Measurements from ENCODE around the gene ARL8A. TPM values are rescaled to one million over a fixed set of nuclear protein-coding genes. Genes with fewer than 3 reads are reported as not detected.

ARL8A gene
- total RNA-seq, 1 experiment from 2014 or later, result 27.8 TPM

DNA sequence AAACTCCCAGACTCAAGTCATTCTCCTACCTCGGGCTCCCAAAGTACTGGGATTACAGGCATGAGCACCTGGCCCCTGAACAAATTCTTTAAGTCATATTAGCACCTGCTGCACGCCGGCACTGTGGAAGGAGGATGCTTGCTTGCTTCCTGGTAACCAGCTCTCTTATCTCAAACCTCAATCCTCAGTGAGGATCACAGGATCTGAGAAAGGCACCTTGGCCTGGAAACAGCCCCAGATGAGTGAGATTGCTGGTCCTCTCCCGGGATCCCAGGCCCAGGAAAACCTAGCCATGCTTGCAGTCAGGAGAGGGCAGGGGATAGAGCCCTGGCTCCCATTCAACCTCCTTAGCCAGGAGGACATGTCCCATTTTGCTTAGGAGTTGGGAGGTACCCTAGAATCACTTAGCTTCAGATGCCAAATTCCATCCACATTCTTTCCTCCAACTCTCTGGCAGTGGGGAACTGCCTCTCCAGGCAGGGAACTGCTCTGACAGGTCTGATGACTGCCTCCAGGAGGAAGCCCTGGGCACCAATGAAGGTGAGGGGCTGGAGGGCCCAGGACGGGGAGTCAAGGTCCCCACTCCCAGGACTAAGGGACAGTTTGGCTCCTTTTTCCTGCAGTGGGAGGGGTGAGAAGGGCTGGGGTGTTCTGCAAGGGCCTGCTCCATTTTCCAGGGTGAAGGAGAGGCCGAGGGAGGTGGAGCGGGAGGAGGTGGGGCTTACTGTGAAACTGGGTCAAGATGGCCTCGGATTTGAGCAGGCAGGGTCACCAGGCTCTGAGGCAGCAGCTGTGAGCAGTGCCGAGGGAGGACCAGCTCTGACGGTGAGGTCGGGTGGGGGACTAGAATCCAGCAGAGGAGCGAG, 12.3 kb downstream of the ARL8A start:
- H3K27ac Mint-ChIP-seq (ENCODE audit: unreplicated experiment), result peak overlapping the region; percentile 78
- ChIA-PET POLR2A (interaction anchor here (0.6 to 1.3 kb wide), 2 partner anchors 10 to 122 kb away, joined by 6 to 9 read pairs; partner anchors contain the start of gene ELF3), CTCF (interaction anchor here (0.5 to 1.4 kb wide), 8 partner anchors 10 to 236 kb away, joined by 3 to 10 read pairs (median 4); partner anchors contain the start of gene GPR37L1)
- Histone ChIP-seq H3K4me3 (ENCODE audit: low read depth, low read length) (no peak overlapping the region), H3K36me3 (ENCODE audit: control insufficient read depth, insufficient read depth, low read length) (peaks cover 3% of the 10 kb centered on the region; the same call in 1 of the 2 replicates), H3K9me3 (no peaks in the 10 kb centered on the region), H3K4me1 (peaks cover 21% of the 10 kb centered on the region), H3K27me3 (replicated peaks; ENCODE audit: control insufficient read depth, insufficient read depth, low read length) (no peaks in the 10 kb centered on the region)
- H3K36me3 Mint-ChIP-seq (ENCODE audit: insufficient read depth, unreplicated experiment), result peaks cover 17% of the 10 kb centered on the region
- TF ChIP-seq, protein P1, sequence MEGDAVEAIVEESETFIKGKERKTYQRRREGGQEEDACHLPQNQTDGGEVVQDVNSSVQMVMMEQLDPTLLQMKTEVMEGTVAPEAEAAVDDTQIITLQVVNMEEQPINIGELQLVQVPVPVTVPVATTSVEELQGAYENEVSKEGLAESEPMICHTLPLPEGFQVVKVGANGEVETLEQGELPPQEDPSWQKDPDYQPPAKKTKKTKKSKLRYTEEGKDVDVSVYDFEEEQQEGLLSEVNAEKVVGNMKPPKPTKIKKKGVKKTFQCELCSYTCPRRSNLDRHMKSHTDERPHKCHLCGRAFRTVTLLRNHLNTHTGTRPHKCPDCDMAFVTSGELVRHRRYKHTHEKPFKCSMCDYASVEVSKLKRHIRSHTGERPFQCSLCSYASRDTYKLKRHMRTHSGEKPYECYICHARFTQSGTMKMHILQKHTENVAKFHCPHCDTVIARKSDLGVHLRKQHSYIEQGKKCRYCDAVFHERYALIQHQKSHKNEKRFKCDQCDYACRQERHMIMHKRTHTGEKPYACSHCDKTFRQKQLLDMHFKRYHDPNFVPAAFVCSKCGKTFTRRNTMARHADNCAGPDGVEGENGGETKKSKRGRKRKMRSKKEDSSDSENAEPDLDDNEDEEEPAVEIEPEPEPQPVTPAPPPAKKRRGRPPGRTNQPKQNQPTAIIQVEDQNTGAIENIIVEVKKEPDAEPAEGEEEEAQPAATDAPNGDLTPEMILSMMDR (IDR thresholded peaks at IDR 0.05; ENCODE audit: insufficient read depth in 1 of 2, low read depth in 1 of 2, low read length in 1 of 2, severe bottlenecking in 1 of 2, unreplicated experiment in 1 of 2), result no peak
- BruUV-seq (replicated peaks), result no TSS peak
- H3K9me3 Mint-ChIP-seq (ENCODE audit: unreplicated experiment), result no peaks in the 10 kb centered on the region
- H3K4me3 Mint-ChIP-seq (ENCODE audit: unreplicated experiment), result no peak overlapping the region
- no peaks in the 10 kb centered on the region for H3K4me1 Mint-ChIP-seq (ENCODE audit: low read depth, unreplicated experiment)
- no peaks in the 10 kb centered on the region for H3K27me3 Mint-ChIP-seq (ENCODE audit: insufficient read depth, unreplicated experiment)
- DNase-seq, result peak; percentile 45 to 52
- intact Hi-C loops (cut with micrococcal nuclease; ENCODE audit: unreplicated experiment), result loop anchor here (1.0 kb wide), 1 partner anchor 10 kb away; the partner anchor contains the start of gene GPR37L1

DNA sequence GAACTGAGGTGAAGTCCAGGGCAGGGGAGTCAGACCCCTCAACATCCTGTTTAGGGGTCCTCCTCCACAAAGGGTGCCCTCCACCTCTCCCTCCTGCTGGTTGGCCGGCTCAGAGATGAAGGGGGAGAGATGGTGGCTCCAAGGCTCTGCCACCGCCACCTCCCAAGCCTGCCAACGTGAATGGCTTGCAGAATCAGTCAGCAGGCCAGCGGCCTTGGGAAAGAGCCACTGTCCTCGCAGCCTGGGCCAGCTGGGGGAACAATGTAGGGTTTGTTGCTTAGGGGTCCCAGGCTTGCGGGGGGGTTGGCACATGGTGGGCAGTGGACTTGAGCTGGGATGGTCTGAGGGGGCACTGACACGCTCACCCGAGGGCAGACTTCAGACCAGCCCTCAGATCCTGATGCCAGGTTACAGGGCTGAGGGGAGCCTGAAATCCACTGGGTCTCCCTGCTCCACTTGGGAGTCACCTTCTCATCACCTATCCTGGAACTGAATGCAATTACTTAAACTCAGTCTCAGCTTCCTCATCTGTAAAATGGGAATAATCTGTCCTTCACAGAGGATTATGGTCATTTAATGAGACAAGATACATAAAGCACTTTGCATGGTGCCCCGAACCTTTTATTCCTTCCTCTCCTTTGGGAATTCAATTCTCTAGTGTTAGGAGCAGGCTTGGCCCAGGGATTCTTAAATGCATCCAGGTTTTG, 13.6 kb downstream of the ARL8A start:
- no peaks in the 10 kb centered on the region for H3K9me3 ChIP-seq
- Mint-ChIP-seq H3K4me3 (ENCODE audit: unreplicated experiment) (no peak overlapping the region), H3K36me3 (ENCODE audit: insufficient read depth, unreplicated experiment) (peaks cover 17% of the 10 kb centered on the region), H3K27ac (ENCODE audit: unreplicated experiment) (no peak overlapping the region), H3K27me3 (ENCODE audit: insufficient read depth, unreplicated experiment) (no peaks in the 10 kb centered on the region), H3K9me3 (ENCODE audit: unreplicated experiment) (no peaks in the 10 kb centered on the region), H3K4me1 (ENCODE audit: low read depth, unreplicated experiment) (no peaks in the 10 kb centered on the region)
- no TSS peak for BruUV-seq (replicated peaks)
- peaks cover 3% of the 10 kb centered on the region; the same call in 1 of the 2 replicates for H3K36me3 ChIP-seq (ENCODE audit: control insufficient read depth, insufficient read depth, low read length)
- CTCF ChIA-PET, result interaction anchor here (0.8 to 1.3 kb wide), 2 partner anchors 128 to 131 kb away, joined by 3 read pairs; no protein-coding TSS in a partner anchor
- no peak for DNase-seq
- H3K4me3 ChIP-seq (ENCODE audit: low read depth, low read length), result no peak overlapping the region
- intact Hi-C loops (cut with micrococcal nuclease; ENCODE audit: unreplicated experiment), result no loop called here
- H3K4me1 ChIP-seq, result peaks cover 21% of the 10 kb centered on the region
- TF ChIP-seq, protein P1 (IDR thresholded peaks at IDR 0.05; ENCODE audit: insufficient read depth in 1 of 2, low read depth in 1 of 2, low read length in 1 of 2, severe bottlenecking in 1 of 2, unreplicated experiment in 1 of 2), result no peak
- POLR2A ChIA-PET, result interaction anchor here (0.7 kb wide), 1 partner anchor 121 kb away, joined by 4 read pairs; the partner anchor contains the start of gene ELF3
- no peaks in the 10 kb centered on the region for H3K27me3 ChIP-seq (replicated peaks; ENCODE audit: control insufficient read depth, insufficient read depth, low read length)

DNA sequence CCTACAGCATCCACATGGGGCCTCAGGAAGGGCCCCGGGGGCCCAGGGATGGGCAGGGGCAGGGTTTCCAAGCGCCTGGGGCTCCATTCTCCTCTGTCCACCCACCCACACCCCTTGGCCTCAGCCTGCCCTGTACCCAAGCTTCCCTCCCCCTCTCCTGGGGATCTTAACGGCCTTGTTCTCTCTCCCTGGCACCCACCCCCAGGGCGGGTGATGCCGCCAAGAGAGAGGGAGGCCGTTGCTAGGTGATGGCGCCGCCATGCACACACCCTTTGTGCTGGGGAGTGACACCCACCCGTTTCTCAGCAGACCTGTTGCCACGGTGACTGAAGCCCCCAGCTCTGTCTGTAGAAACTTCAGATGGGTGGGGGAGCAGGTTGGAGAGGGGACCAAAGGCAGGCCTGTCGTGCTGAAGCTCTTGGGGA, 14.2 kb downstream of the ARL8A start:
- TF ChIP-seq, protein P1 (IDR thresholded peaks at IDR 0.05; ENCODE audit: insufficient read depth in 1 of 2, low read depth in 1 of 2, low read length in 1 of 2, severe bottlenecking in 1 of 2, unreplicated experiment in 1 of 2), result no peak
- Histone ChIP-seq H3K4me1 (peaks cover 21% of the 10 kb centered on the region), H3K9me3 (no peaks in the 10 kb centered on the region), H3K27me3 (replicated peaks; ENCODE audit: control insufficient read depth, insufficient read depth, low read length) (no peaks in the 10 kb centered on the region), H3K36me3 (ENCODE audit: control insufficient read depth, insufficient read depth, low read length) (peaks cover 3% of the 10 kb centered on the region; the same call in 1 of the 2 replicates), H3K4me3 (ENCODE audit: low read depth, low read length) (no peak overlapping the region)
- no peak for DNase-seq
- POLR2A ChIA-PET, result interaction anchor here (0.7 kb wide), 1 partner anchor 120 kb away, joined by 4 read pairs; the partner anchor contains the start of gene ELF3
- Mint-ChIP-seq H3K27ac (ENCODE audit: unreplicated experiment) (no peak overlapping the region), H3K9me3 (ENCODE audit: unreplicated experiment) (no peaks in the 10 kb centered on the region), H3K27me3 (ENCODE audit: insufficient read depth, unreplicated experiment) (no peaks in the 10 kb centered on the region), H3K4me1 (ENCODE audit: low read depth, unreplicated experiment) (no peaks in the 10 kb centered on the region), H3K4me3 (ENCODE audit: unreplicated experiment) (no peak overlapping the region), H3K36me3 (ENCODE audit: insufficient read depth, unreplicated experiment) (peaks cover 17% of the 10 kb centered on the region)
- no TSS peak for BruUV-seq (replicated peaks)
- CTCF ChIA-PET, result no interaction called here
- intact Hi-C loops (cut with micrococcal nuclease; ENCODE audit: unreplicated experiment), result no loop called here
